Memory B cell (primary cell): ENCODE data around the gene WNT3.

ENCODE experiments used
- ATAC-seq: fragments of 150-1000 bp; cut with Tn5 transposase; 2 replicates; pipeline ENCODE4 v1.10.0; 2021; ENCODE audit warnings: low read depth, mild to moderate bottlenecking, moderate library complexity
- DNase-seq, 2 donors: peaks; one replicate each; pipeline ENCODE4 v3.0.0; 2022; ENCODE audit warnings: low spot score in 2 of 2
- H3K27ac Mint-ChIP-seq: one replicate; pipeline ENCODE4 v1.8.0; 2022; ENCODE audit warnings: mild to moderate bottlenecking, moderate library complexity, mixed read lengths
- H3K27me3 Mint-ChIP-seq: one replicate; pipeline ENCODE4 v1.8.0; 2022; ENCODE audit warnings: mixed read lengths
- H3K36me3 Mint-ChIP-seq: one replicate; pipeline ENCODE4 v1.8.0; 2022; ENCODE audit warnings: mild to moderate bottlenecking, mixed read lengths
- H3K4me1 Mint-ChIP-seq: one replicate; pipeline ENCODE4 v1.8.0; 2022; ENCODE audit warnings: mixed read lengths
- H3K4me3 Mint-ChIP-seq: one replicate; pipeline ENCODE4 v1.8.0; 2022; ENCODE audit warnings: mild to moderate bottlenecking, moderate library complexity, mixed read lengths
- H3K9me3 Mint-ChIP-seq: one replicate; pipeline ENCODE4 v1.8.0; 2022; ENCODE audit warnings: mixed read lengths

The WNT3 gene

GRCh38 chr17:46719891-46720290 is 98.6 kb downstream of the WNT3 start:
- H3K9me3 Mint-ChIP-seq, result no peaks in the 10 kb centered on the region
- DNase-seq, result no peak
- no peak overlapping the region for H3K4me3 Mint-ChIP-seq
- H3K36me3 Mint-ChIP-seq, result peaks cover 11% of the 10 kb centered on the region
- H3K27ac Mint-ChIP-seq, result no peak overlapping the region
- H3K4me1 Mint-ChIP-seq, result peaks cover 17% of the 10 kb centered on the region
- H3K27me3 Mint-ChIP-seq, result no peaks in the 10 kb centered on the region
- ATAC-seq, result no peak

- H3K27me3 Mint-ChIP-seq, result no peaks in the 10 kb centered on the region
- peaks cover 20% of the 10 kb centered on the region for H3K36me3 Mint-ChIP-seq
- peaks cover 15% of the 10 kb centered on the region for H3K4me1 Mint-ChIP-seq
- ATAC-seq (no peak), DNase-seq (no peak)
- H3K4me3 Mint-ChIP-seq, result no peak overlapping the region
- H3K27ac Mint-ChIP-seq, result no peak overlapping the region
- H3K9me3 Mint-ChIP-seq, result no peaks in the 10 kb centered on the region
Measured at GRCh38 chr17:46717999-46718398, 100.5 kb downstream of the WNT3 start.
